ENCODE results near the gene GNL2. TPM values are rescaled to one million over a fixed set of nuclear protein-coding genes. Genes with fewer than 3 reads are reported as not detected.

Gene GNL2
- total and polyA plus RNA-seq, 9 of the 15 experiments (the other 6 are each of a cell fraction or from before 2014, with no cell fraction given), result 156 to 371 (median 263) TPM

GRCh38 chr1:37602750-37603694 lies 7.3 kb upstream of the GNL2 start:
- peak; percentile 86 for FAIRE-seq
- Histone ChIP-seq H3K79me2 (ENCODE audit: control insufficient read depth, insufficient read depth, low read length) (no peaks in the 10 kb centered on the region), H3K36me3 (ENCODE audit: control insufficient read depth, insufficient read depth, low read length) (no peaks in the 10 kb centered on the region), H3K27ac (ENCODE audit: extremely low read depth, low read depth, low read length) (no peak overlapping the region), H3K9me1 (ENCODE audit: control insufficient read depth, insufficient read depth, low read length) (no peaks in the 10 kb centered on the region), H3K9me3 (replicated peaks; ENCODE audit: control insufficient read depth, insufficient read depth, low read depth, low read length) (no peaks in the 10 kb centered on the region), H3K4me1 (replicated peaks in 1 of 2; ENCODE audit: control insufficient read depth in 2 of 2, insufficient read depth in 2 of 2, low read length in 2 of 2) (peaks cover 0 to 4% of the 10 kb centered on the region in 2 experiments; a peak in 2 of 5 replicates), H3K4me3 (no peak overlapping the region), H3K9ac (ENCODE audit: insufficient read depth in 1 of 2, low read depth in 2 of 2, low read length in 2 of 2) (no peak overlapping the region), H3K27me3 (ENCODE audit: control insufficient read depth in 2 of 2, insufficient read depth in 2 of 2, low read length in 2 of 2) (peaks cover 51 to 66% of the 10 kb centered on the region in 2 experiments), H4K20me1 (replicated peaks; ENCODE audit: control insufficient read depth, insufficient read depth, low read length) (0 out of 2 replicates have a peak, but pooled peaks cover 5% of the 10 kb centered on the region), H2AFZ (ENCODE audit: low read depth, low read length) (no peak overlapping the region), H3K4me2 (ENCODE audit: insufficient read depth, low read length) (no peak overlapping the region)
- ChIA-PET POLR2A (interaction anchor here (0.5 to 2.1 kb wide), 6 partner anchors 11 to 624 kb away, joined by 3 to 6 read pairs (median 4); no protein-coding TSS in a partner anchor), CTCF (ENCODE audit: low intra/inter-chr PET ratio) (interaction anchor here (0.5 to 1.7 kb wide), 5 partner anchors 79 to 934 kb away, joined by 3 to 12 read pairs (median 3); partner anchors contain the start of gene SF3A3)
- peak; percentile 90 for ATAC-seq
- peak; percentile 68 to 74 (median 70) for DNase-seq (ENCODE audit: extremely low read depth in 1 of 4, low spot score in 3 of 4)
- intact Hi-C loops (cut with micrococcal nuclease) (loop anchor here (2.0 to 10.0 kb wide), 3 partner anchors 80 to 162 kb away; partner anchors contain the start of gene EPHA10), in situ Hi-C loops (cut with MboI) (no loop called here)
- no TSS peak for BruUV-seq (replicated peaks)
- 1% methylated on average over 8 of the region's 8 CpGs for WGBS (ENCODE audit: insufficient coverage, low coverage, missing lambda C conversion rate)
- TF ChIP-seq STAT5B (CRISPR knock-in tag; IDR thresholded peaks at IDR 0.05) (no peak), SMC3 (conservative IDR thresholded peaks at IDR 0.05; ENCODE audit: insufficient read depth, low read depth, low read length) (peak; percentile 60), DIDO1 (tag; IDR thresholded peaks at IDR 0.05; ENCODE audit: low read depth) (no peak), ZNF76 (CRISPR knock-in tag; IDR thresholded peaks at IDR 0.05; ENCODE audit: borderline replicate concordance) (no peak)
- TF ChIP-seq, protein P1, sequence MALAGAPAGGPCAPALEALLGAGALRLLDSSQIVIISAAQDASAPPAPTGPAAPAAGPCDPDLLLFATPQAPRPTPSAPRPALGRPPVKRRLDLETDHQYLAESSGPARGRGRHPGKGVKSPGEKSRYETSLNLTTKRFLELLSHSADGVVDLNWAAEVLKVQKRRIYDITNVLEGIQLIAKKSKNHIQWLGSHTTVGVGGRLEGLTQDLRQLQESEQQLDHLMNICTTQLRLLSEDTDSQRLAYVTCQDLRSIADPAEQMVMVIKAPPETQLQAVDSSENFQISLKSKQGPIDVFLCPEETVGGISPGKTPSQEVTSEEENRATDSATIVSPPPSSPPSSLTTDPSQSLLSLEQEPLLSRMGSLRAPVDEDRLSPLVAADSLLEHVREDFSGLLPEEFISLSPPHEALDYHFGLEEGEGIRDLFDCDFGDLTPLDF (CRISPR knock-in tag; IDR thresholded peaks at IDR 0.05), result no peak
- TF ChIP-seq, protein P2, sequence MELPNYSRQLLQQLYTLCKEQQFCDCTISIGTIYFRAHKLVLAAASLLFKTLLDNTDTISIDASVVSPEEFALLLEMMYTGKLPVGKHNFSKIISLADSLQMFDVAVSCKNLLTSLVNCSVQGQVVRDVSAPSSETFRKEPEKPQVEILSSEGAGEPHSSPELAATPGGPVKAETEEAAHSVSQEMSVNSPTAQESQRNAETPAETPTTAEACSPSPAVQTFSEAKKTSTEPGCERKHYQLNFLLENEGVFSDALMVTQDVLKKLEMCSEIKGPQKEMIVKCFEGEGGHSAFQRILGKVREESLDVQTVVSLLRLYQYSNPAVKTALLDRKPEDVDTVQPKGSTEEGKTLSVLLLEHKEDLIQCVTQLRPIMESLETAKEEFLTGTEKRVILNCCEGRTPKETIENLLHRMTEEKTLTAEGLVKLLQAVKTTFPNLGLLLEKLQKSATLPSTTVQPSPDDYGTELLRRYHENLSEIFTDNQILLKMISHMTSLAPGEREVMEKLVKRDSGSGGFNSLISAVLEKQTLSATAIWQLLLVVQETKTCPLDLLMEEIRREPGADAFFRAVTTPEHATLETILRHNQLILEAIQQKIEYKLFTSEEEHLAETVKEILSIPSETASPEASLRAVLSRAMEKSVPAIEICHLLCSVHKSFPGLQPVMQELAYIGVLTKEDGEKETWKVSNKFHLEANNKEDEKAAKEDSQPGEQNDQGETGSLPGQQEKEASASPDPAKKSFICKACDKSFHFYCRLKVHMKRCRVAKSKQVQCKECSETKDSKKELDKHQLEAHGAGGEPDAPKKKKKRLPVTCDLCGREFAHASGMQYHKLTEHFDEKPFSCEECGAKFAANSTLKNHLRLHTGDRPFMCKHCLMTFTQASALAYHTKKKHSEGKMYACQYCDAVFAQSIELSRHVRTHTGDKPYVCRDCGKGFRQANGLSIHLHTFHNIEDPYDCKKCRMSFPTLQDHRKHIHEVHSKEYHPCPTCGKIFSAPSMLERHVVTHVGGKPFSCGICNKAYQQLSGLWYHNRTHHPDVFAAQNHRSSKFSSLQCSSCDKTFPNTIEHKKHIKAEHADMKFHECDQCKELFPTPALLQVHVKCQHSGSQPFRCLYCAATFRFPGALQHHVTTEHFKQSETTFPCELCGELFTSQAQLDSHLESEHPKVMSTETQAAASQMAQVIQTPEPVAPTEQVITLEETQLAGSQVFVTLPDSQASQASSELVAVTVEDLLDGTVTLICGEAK (IDR thresholded peaks at IDR 0.05), result peak; percentile 70
- TF ChIP-seq, protein P2 (CRISPR knock-in tag; IDR thresholded peaks at IDR 0.05), result peak; percentile 52
